ENCODE measurements around the gene KRTAP19-5.
"Not testable (repeated sequence)": the region's sequence is repeated elsewhere in the genome, so short reads cannot be mapped to it uniquely, and the experiment has no call there.

Gene KRTAP19-5

GRCh38 chr21:30502041-30502440 lies at the start of gene KRTAP19-5:
KRTAP19-5 (minus strand) TSS chr21:30502141; CDS start chr21:30502090, 51 bp downstream.
- no peak for DNase-seq (ENCODE audit: low read depth)

DNA sequence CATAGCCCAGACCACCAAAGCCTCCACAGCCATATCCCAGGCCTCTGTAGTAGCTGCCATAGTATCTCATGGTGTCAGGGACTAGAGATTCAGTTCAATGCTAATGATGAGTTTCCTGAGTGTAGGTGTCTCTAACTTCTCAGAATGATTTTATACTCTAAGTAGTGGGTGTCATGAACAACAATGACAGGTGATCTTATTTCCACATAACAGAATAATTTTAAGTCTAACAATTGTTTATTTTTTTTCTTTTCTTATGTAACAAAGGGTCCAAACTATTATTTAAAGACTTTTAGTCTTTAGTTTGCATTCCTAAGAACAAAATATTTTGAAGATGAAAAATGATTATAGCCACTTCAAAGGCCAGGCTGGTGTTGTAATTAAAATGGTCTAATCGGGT lies 39.8 kb upstream of the KRTAP19-5 start, which contains the start of gene KRTAP19-6:
TSS of gene KRTAP19-6 (minus strand) at position 101 of the 400 bp plus-strand sequence. CDS start at position 70, 31 bp downstream.
- no peak for DNase-seq (ENCODE audit: low read depth)

- DNase-seq (ENCODE audit: low read depth) = no peak
Observed at GRCh38 chr21:30518876-30519275, 16.9 kb upstream of the KRTAP19-5 start.

- DNase-seq (ENCODE audit: low read depth) = no peak
Observed at GRCh38 chr21:30515681-30516080, 13.7 kb upstream of the KRTAP19-5 start.

- not testable (repeated sequence) for DNase-seq (ENCODE audit: low read depth)
Observed at GRCh38 chr21:30505621-30506205, 3.8 kb upstream of the KRTAP19-5 start.

- DNase-seq (ENCODE audit: low read depth) = no peak
Observed at GRCh38 chr21:30497065-30497464, 4.9 kb downstream of the KRTAP19-5 start, which contains the start of gene KRTAP19-4. KRTAP19-4 (minus strand) TSS chr21:30497165; CDS start chr21:30497110, 55 bp downstream.

DNA sequence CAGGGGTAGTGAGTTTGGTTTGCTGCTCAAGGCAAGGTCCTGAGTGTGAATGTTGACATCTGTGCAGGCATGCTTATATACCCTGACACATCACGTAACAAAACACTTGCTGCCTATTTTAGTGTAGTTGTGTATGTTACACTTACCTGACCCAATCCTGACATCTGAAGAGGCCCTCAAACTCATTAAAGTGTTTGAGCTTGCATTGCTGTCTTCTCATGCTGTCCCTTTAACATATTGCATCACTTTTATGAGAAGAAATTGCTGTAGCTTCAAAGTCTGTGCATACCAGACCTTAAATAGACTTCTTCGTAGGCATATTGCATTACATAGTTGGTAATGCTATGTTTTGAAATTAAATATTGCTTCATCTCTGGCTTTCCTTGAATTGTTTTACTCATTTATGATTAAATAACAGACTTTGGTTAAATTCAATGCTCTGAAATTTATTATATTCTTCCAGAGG lies 9.9 kb downstream of the KRTAP19-5 start, which contains the start of gene KRTAP19-3:
TSS of gene KRTAP19-3 (minus strand) at position 51 of the 466 bp plus-strand sequence. CDS start 56 bp downstream, outside the sequence.
- no peak for DNase-seq (ENCODE audit: low read depth)

GRCh38 chr21:30487336-30487735 lies 14.6 kb downstream of the KRTAP19-5 start, which contains the start of gene KRTAP19-2:
KRTAP19-2 (minus strand) TSS chr21:30487436; CDS start chr21:30487348, 88 bp downstream.
- no peak for DNase-seq (ENCODE audit: low read depth)

DNA sequence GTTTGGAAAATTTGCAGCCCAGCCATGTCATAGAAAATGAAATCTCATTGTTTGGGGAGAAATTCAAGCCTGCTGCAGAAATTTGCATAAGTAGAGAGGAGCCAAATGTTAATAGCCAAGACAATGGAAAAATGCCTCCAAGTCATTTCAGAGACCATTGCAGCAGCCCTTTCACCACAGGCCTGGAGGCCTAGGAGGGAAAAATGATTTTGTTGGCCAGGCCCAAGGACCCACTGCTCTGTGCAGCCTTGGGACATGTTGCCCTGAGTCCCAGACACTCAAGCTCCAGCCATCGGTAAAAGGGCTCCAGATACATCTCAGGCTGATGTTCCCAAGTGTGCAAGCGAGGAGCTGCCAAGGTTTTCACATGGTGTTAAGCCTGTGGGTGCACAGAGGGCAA lies 15.8 kb downstream of the KRTAP19-5 start:
- no peak for DNase-seq (ENCODE audit: low read depth)

- no peak for DNase-seq (ENCODE audit: low read depth)
Observed at GRCh38 chr21:30482130-30482529, 19.8 kb downstream of the KRTAP19-5 start.

DNA sequence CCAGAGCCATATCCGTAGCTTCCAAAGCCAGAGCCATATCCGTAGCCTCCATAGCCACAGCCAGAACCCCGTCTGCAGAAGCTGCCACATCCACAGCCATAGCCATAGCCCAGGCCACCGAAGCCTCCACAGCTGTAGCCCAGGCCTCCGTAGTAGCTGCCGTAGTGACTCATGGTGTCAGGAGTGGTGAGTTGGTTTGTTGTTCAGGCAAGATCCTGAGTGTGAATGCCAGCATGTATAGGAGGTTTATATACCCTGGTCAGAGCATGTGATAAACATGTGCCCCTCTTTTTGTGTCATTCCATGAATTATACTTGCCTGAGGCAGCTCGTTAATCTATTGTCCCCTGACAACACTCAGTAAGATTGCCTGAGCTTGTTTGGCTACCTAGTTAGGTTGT lies 21.8 kb downstream of the KRTAP19-5 start, which contains the start of gene KRTAP19-1:
TSS of gene KRTAP19-1 (minus strand) at position 223 of the 400 bp plus-strand sequence. CDS start at position 173, 50 bp downstream.
- no peak for DNase-seq (ENCODE audit: low read depth)

DNA sequence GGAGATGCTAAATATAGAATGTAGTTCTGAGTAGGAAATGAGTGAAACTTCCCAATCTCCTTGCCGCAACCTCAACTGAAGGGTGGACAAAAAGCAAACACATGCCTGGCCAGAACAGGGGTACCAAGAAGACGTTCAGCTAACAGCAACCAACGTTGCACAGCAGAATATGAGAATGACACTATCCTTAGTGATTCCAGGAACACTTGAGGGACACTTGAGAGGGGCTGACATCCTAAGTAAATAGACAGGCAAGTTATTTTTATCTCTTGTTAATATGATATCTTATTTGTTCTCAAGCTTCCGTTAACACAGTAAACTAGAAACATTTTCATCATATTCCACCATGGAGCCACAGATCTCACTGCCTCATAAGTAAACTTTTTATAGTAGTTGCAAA lies 22.7 kb downstream of the KRTAP19-5 start:
- no peak for DNase-seq (ENCODE audit: low read depth)

DNA sequence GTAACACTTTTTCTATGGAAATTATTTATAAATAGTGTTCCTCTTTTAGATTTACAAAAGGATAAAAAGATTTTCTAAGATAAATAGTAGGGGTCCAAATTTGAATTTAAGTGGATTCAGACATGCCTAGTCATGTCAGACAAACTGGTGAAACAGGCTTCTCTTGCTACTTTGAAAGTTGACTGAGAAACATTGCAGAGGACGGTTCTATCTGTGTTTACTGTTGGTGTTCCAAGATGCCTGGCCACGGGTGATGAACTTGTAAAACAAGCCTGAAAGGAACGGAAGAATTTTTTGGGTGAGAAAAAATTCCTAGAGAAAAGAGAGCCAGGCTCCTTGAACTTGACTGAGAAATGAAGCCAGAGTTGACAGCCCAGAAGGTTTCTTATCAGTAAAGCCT lies 23.9 kb downstream of the KRTAP19-5 start:
- DNase-seq (ENCODE audit: low read depth) = no peak

DNA sequence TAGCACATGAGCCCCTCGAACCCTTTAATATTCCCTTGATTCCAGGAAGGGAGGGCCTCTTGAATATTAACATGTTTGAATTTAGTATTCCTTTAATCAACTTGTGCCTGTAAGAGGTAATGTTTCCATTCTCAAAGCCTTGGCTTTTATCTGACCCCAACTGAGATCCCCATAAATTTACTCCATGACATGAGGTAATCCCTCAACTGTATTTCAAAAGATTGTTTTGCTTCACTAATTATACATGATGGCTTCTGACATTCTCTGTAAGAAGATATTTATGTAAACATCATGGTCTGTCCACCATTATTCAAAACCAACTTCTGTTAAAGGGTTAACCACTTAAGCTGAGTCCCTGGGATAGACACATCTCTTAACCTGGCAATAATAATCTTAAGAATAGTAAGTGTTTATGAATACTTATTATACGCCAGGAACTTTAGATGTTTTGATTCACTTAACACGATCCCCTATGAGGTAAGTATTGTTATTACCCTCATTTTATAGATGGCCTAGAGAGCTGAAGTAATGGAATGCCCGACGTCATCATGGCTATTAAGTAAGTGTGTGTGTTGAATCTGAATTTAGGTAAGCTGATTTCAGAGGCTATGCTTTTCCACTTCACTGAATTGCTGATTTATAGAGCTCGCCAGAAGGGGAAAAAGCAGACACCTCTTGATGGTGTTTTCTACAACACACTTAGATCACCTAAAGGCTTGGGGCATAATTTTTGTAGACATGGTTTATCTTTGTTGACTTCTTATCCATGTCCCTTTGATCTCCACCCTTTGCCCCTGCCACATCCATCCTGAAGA lies 32.8 kb downstream of the KRTAP19-5 start:
- no peak for DNase-seq (ENCODE audit: low read depth)

DNA sequence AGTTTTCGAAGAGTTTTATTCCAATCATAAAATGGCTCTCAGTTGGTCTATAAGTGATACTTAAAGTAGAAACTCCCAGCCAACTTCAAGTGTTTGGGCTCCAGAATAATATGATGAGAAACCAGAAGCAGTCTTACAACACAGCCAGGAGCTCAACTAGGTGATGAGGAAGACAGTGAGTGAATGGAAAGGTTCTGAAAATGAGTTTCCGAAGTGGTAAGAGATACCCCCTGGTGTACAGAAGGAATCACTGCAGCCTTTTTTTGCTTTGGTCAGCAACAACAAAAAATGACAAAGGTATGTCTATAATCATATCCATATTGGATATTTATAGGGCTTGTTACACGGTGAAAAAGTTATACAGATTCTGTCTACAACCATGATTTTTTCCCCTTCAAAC lies 38.2 kb downstream of the KRTAP19-5 start:
- DNase-seq (ENCODE audit: low read depth) = no peak

All from stimulated activated CD4-positive, alpha-beta T cell treated with anti-CD3 and anti-CD28 coated beads, Interleukin-2, amount 100 ng/mL, for 4 hours (primary cell).